Right renal cortex interstitium (tissue), 3 donors: Measurements from ENCODE around the gene ENPP3. TPM values are rescaled to one million over a fixed set of nuclear protein-coding genes. Genes with fewer than 3 reads are reported as not detected.

Experiments used
- DNase-seq, 3 donors: peaks; one replicate each; pipeline ENCODE4 v3.0.0-alpha.2; 2013; ENCODE audit warnings: low read depth in 3 of 3, low spot score in 2 of 3
- polyA plus RNA-seq, 3 donors: library from polyadenylated mRNA; unstranded; fragments of 120-200 nt; gene quantifications; one replicate each; pipeline ENCODE4 v1.2.1, GENCODE V29; 2013; ENCODE audit not compliant: insufficient read length in 3 of 3

Gene ENPP3
- 10 to 100 TPM in 1 of 3 donors, 1 to 10 TPM in 2; 7.9 to 12.7 (median 8.4) TPM for polyA plus RNA-seq

GRCh38 chr6:131636880-131637792 lies at the start of gene ENPP3:
ENPP3 (plus strand) TSS chr6:131637302; CDS start chr6:131637385, 83 bp downstream.
- no peak for DNase-seq

GRCh38 chr6:131587909-131588308 lies 49.2 kb upstream of the ENPP3 start:
- no peak for DNase-seq

GRCh38 chr6:131588643-131589042 lies 48.5 kb upstream of the ENPP3 start:
- DNase-seq: no peak

- DNase-seq: no peak
These were observed 44.2 kb upstream of the ENPP3 start for GRCh38 chr6:131592935-131593334.

- DNase-seq: no peak
These were observed 43.0 kb upstream of the ENPP3 start for GRCh38 chr6:131594074-131594473.

DNA sequence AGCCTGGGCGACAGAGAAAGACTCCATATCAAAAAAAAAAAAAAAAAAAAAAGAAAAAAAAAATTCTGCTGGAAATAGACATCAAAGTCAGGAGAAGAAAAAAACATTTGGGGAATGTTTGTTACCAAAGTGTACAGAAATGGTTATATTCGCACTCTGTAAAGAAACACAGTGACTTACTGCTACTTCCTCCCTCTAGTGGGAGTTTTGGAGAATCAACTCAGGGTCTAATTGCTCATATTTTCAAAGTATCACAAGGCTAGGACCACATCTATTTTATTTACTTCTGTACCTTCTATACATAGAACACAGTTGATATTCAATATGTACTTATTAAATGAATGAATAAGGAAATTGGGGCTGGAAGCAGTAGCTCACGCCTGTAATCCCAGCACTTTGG lies 39.7 kb upstream of the ENPP3 start:
- DNase-seq: no peak

DNA sequence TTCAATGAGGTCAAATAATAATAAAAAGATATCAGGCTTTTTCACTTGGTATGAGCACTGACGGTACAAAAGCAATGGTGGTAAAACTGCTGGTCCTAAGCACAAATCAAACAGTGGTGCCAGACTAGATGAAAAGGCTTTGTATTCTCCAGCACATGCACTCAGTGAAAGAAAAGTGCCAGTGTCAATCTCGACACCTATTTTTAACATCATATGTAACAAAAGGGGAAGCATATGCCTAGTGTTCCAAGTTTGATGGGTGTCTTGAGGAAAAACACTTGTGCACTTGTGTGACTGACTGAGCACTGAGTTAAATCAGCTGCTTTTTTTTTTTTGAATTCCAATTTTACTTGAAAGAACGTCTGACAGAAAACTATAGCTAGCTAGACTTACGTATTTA lies 36.4 kb upstream of the ENPP3 start:
- DNase-seq: no peak

- no peak for DNase-seq
These were observed 34.3 kb upstream of the ENPP3 start for GRCh38 chr6:131602781-131603312.

GRCh38 chr6:131613296-131613925 lies 23.7 kb upstream of the ENPP3 start:
- DNase-seq: no peak

DNA sequence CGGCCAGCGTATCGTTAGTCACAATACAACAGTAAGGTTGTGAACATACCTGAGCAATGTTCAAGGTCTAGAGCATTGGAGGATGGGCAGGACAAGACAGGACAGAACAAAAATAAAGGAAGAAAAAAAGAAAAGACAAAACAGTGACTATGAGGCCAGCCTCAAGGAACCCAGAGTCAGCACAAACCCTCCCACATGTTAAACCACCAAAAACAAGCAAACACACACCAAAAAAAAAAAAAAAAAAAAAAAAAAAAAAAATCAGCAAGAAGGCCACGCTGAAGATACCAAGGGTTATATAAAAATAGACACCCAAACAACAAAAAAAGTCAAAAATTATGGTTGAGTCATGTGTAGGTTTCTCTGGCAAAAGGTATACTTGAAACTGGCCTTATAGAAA lies 21.8 kb upstream of the ENPP3 start:
- no peak for DNase-seq

- peak; percentile 89 to 92 (median 90) for DNase-seq
These were observed 9.1 kb upstream of the ENPP3 start, which contains the start of gene MED23 for GRCh38 chr6:131627724-131628682. MED23 (minus strand) TSS chr6:131628242; CDS start chr6:131628049, 193 bp downstream.

- DNase-seq: no peak
These were observed 8.4 kb upstream of the ENPP3 start for GRCh38 chr6:131628726-131629125.

DNA sequence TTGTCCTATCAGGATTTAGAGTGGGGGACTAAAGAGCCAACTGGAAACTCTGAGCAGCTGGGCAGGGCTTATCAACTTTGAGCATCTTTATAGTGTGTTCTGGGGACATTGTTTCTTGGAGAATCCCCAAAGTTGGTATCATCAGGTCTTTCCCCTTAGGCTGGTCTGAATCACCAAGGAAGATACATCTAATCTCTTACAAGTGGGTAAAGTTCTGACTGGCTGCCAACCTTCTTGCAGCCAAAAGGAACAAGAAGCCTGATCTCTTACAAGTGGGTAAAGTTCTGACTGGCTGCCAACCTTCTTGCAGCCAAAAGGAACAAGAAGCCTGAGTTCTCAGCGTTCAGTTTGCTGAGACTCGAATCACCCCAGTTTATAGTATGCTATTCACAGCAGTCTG lies 7.5 kb upstream of the ENPP3 start:
- DNase-seq: no peak

GRCh38 chr6:131631625-131632289 lies 5.3 kb upstream of the ENPP3 start:
- DNase-seq: no peak

GRCh38 chr6:131635384-131636340 lies 1.4 kb upstream of the ENPP3 start:
- no peak for DNase-seq

GRCh38 chr6:131638013-131638412 lies 911 bp downstream of the ENPP3 start:
- no peak for DNase-seq

DNA sequence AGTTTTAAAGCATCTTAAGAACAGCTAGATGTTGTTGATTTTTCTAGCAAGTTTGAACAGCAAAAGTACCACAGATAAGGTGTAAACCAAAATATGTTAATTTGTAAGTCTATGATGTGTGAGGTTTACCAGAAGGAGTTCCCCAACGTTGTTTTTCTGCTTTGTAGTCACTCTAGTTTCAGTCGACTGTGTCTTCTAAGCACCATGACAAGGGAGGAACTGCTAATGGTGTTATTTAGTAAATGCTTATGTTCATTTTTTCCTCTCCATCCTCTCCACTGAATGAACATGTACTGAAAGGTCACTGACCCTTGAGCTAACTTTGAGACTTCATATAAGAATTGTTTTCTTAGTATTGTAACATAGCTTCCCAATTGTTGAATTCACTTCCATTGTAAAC lies 3.0 kb downstream of the ENPP3 start:
- no peak for DNase-seq

GRCh38 chr6:131640576-131640975 lies 3.5 kb downstream of the ENPP3 start:
- DNase-seq: no peak

DNA sequence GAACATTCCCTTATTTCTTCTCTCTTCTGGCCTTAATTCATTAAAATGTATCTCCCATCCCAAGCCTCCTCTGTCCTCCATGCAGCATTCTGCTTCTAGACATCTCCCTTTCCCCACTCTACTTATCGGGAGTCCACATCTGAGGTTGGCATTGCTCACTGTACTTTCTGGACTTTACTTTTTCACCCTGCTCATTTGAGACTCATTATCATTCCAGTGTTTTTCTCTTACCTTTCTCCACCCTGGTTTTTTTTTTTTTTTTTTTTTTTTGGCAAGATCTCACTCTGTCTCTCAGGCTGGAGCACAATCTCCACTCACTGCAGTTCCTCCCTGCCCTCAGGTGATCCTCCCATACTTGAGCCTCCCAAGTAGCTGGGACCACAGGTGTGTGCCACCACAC lies 4.5 kb downstream of the ENPP3 start:
- DNase-seq: no peak
